Neural cell (in vitro differentiated cells): ENCODE data around the gene RPP38. TPM values are rescaled to one million over a fixed set of nuclear protein-coding genes. Genes with fewer than 3 reads are reported as not detected.

Experiments used
- H2AFZ ChIP-seq: fragments of 200-600, 300-800 bp; sonication (generic), shearing (Covaris generic); 2 replicates; pipeline ENCODE4 v1.6.0; 2014; ENCODE audit warnings: low read depth, mild to moderate bottlenecking, antibody characterized with exemption, low read length, moderate library complexity
- H3F3A ChIP-seq: fragments of 200-600 bp; shearing (Covaris generic); 2 replicates; pipeline ENCODE4 v1.6.1; 2016; ENCODE audit warnings: mild to moderate bottlenecking, moderate library complexity, mixed read lengths, antibody characterized with exemption, low read length; ENCODE audit not compliant: insufficient read depth, poor library complexity, severe bottlenecking
- H3K27ac ChIP-seq: fragments of 200-600, 300-800 bp; sonication (generic), shearing (Covaris generic); 2 replicates; pipeline ENCODE4 v1.5.1; 2014; ENCODE audit warnings: mild to moderate bottlenecking, low read length, moderate library complexity
- H3K27me3 ChIP-seq: fragments of 300-800, 200-600 bp; sonication (generic), shearing (Covaris generic); 2 replicates; pipeline ENCODE4 v1.6.0; 2014; ENCODE audit warnings: mild to moderate bottlenecking, low read depth, low read length, moderate library complexity; ENCODE audit not compliant: insufficient read depth
- H3K36me3 ChIP-seq: fragments of 300-800, 200-600 bp; sonication (generic), shearing (Covaris generic); 2 replicates; pipeline ENCODE4 v1.5.1; 2014; ENCODE audit warnings: mild to moderate bottlenecking, antibody characterized with exemption, low read length, moderate library complexity; ENCODE audit not compliant: insufficient read depth
- H3K4me2 ChIP-seq: fragments of 300-800, 200-600 bp; sonication (generic), shearing (Covaris generic); 2 replicates; pipeline ENCODE4 v1.6.0; 2014; ENCODE audit warnings: mild to moderate bottlenecking, low read length
- H3K4me3 ChIP-seq: fragments of 300-800, 200-600 bp; sonication (generic), shearing (Covaris generic); 2 replicates; pipeline ENCODE4 v1.5.1; 2014; ENCODE audit warnings: mild to moderate bottlenecking, low read length, moderate library complexity
- H3K79me2 ChIP-seq: fragments of 200-600 bp; shearing (Covaris generic); replicated peaks from 2 replicates; pipeline ENCODE4 v1.6.0; 2014; ENCODE audit warnings: mild to moderate bottlenecking, low read length, moderate library complexity; ENCODE audit not compliant: insufficient read depth
- H3K9ac ChIP-seq: fragments of 300-800, 200-600 bp; sonication (generic), shearing (Covaris generic); 2 replicates; pipeline ENCODE4 v1.6.1; 2016; ENCODE audit warnings: mild to moderate bottlenecking, low read length, mixed read lengths
- H3K9me2 ChIP-seq: fragments of 200-600 bp; shearing (Covaris generic); 2 replicates; pipeline ENCODE4 v1.6.1; 2016; ENCODE audit warnings: mild to moderate bottlenecking, low read length, mixed read lengths; ENCODE audit not compliant: insufficient read depth
- H3K9me3 ChIP-seq: fragments of 200-600, 300-800 bp; sonication (generic), shearing (Covaris generic); 2 replicates; pipeline ENCODE4 v1.6.1; 2016; ENCODE audit warnings: mild to moderate bottlenecking, mixed run types, low read length, moderate library complexity, mixed read lengths
- H4K20me1 ChIP-seq: fragments of 200-600 bp; shearing (Covaris generic); 2 replicates; pipeline ENCODE4 v1.6.1; 2016; ENCODE audit warnings: mild to moderate bottlenecking, mixed run types; ENCODE audit not compliant: insufficient read depth
- EP300 ChIP-seq: fragments of 450-650 bp; conservative IDR thresholded peaks from 2 replicates; pipeline ENCODE4 v1.6.1; 2014; ENCODE audit warnings: antibody characterized with exemption, mild to moderate bottlenecking, moderate library complexity; ENCODE audit not compliant: poor library complexity, severe bottlenecking
- EZH2 ChIP-seq: fragments of 200-600, 300-800 bp; shearing (Covaris generic), sonication (generic); IDR thresholded peaks from 2 replicates; pipeline ENCODE4 v1.6.1; 2014; ENCODE audit warnings: antibody characterized with exemption, low read length, borderline replicate concordance, mild to moderate bottlenecking; ENCODE audit not compliant: insufficient read depth, poor library complexity, severe bottlenecking
- MXI1 ChIP-seq: fragments of 450-650 bp; conservative IDR thresholded peaks from 2 replicates; pipeline ENCODE4 v1.6.1; 2014; ENCODE audit warnings: antibody characterized with exemption, mild to moderate bottlenecking; ENCODE audit not compliant: poor library complexity, severe bottlenecking
- POLR2AphosphoS5 ChIP-seq: IDR thresholded peaks from 2 replicates; pipeline ENCODE4 v1.6.1; 2012
- RAD21 ChIP-seq: fragments of 450-650 bp; conservative IDR thresholded peaks from 2 replicates; pipeline ENCODE4 v1.6.1; 2014; ENCODE audit warnings: antibody characterized with exemption, mild to moderate bottlenecking, moderate library complexity
- SMC3 ChIP-seq: fragments of 450-650 bp; conservative IDR thresholded peaks from 2 replicates; pipeline ENCODE4 v1.6.1; 2014; ENCODE audit warnings: antibody characterized with exemption, mild to moderate bottlenecking, moderate library complexity; ENCODE audit not compliant: poor library complexity
- TAF1 ChIP-seq: IDR thresholded peaks from 2 replicates; pipeline ENCODE4 v1.6.1; 2012; ENCODE audit warnings: low read depth
- polyA plus RNA-seq: library from polyadenylated mRNA; depleted of rRNA; stranded (reverse); fragments of >200 nt; gene quantifications from 2 replicates; pipeline ENCODE4 v1.2.3, GENCODE V29; 2014
- TF ChIP-seq, protein P1 (sequence below): fragments of 450-650 bp; IDR thresholded peaks from 2 replicates; pipeline ENCODE4 v1.5.1; 2014; ENCODE audit warnings: antibody characterized with exemption, mild to moderate bottlenecking, moderate library complexity; ENCODE audit not compliant: poor library complexity, severe bottlenecking
- TF ChIP-seq, protein P2 (sequence below): IDR thresholded peaks from 2 replicates; pipeline ENCODE4 v1.6.1; 2012; ENCODE audit warnings: borderline replicate concordance

The RPP38 gene
- polyA plus RNA-seq, 1 donor from 2014 or later: 9.8 TPM

DNA sequence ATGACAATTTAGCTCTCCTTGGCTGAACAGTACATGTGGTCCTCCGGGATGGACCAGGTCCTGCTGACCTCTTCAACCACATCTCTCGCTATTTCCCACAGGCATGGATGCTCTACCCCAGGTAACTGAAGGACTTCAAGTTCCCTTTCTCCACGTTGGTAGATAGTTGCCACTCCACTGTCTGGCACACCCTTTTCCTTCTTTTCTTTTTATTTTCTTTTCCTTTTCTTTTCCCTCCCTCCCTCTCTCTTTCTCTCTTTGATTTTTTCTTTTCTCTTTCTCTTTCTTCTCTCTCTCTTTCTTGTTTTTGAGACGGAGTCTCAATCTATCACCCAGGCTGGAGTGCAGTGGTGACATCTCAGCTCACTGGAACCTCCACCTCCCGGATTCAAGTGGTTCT is 5.7 kb upstream of the RPP38 start:
- no peaks in the 10 kb centered on the region for H3K36me3 ChIP-seq
- no peaks in the 10 kb centered on the region for H3K9me3 ChIP-seq
- TF ChIP-seq, protein P1, sequence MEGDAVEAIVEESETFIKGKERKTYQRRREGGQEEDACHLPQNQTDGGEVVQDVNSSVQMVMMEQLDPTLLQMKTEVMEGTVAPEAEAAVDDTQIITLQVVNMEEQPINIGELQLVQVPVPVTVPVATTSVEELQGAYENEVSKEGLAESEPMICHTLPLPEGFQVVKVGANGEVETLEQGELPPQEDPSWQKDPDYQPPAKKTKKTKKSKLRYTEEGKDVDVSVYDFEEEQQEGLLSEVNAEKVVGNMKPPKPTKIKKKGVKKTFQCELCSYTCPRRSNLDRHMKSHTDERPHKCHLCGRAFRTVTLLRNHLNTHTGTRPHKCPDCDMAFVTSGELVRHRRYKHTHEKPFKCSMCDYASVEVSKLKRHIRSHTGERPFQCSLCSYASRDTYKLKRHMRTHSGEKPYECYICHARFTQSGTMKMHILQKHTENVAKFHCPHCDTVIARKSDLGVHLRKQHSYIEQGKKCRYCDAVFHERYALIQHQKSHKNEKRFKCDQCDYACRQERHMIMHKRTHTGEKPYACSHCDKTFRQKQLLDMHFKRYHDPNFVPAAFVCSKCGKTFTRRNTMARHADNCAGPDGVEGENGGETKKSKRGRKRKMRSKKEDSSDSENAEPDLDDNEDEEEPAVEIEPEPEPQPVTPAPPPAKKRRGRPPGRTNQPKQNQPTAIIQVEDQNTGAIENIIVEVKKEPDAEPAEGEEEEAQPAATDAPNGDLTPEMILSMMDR: no peak
- TF ChIP-seq SMC3: no peak
- TF ChIP-seq POLR2AphosphoS5: no peak
- no peak for TF ChIP-seq RAD21
- TF ChIP-seq MXI1: no peak
- TF ChIP-seq, protein P2, sequence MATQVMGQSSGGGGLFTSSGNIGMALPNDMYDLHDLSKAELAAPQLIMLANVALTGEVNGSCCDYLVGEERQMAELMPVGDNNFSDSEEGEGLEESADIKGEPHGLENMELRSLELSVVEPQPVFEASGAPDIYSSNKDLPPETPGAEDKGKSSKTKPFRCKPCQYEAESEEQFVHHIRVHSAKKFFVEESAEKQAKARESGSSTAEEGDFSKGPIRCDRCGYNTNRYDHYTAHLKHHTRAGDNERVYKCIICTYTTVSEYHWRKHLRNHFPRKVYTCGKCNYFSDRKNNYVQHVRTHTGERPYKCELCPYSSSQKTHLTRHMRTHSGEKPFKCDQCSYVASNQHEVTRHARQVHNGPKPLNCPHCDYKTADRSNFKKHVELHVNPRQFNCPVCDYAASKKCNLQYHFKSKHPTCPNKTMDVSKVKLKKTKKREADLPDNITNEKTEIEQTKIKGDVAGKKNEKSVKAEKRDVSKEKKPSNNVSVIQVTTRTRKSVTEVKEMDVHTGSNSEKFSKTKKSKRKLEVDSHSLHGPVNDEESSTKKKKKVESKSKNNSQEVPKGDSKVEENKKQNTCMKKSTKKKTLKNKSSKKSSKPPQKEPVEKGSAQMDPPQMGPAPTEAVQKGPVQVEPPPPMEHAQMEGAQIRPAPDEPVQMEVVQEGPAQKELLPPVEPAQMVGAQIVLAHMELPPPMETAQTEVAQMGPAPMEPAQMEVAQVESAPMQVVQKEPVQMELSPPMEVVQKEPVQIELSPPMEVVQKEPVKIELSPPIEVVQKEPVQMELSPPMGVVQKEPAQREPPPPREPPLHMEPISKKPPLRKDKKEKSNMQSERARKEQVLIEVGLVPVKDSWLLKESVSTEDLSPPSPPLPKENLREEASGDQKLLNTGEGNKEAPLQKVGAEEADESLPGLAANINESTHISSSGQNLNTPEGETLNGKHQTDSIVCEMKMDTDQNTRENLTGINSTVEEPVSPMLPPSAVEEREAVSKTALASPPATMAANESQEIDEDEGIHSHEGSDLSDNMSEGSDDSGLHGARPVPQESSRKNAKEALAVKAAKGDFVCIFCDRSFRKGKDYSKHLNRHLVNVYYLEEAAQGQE: no peak
- no peak for TF ChIP-seq EP300
- H3K79me2 ChIP-seq: no peaks in the 10 kb centered on the region
- no peak overlapping the region for H2AFZ ChIP-seq
- no peaks in the 10 kb centered on the region for H3K9me2 ChIP-seq
- H3K27ac ChIP-seq: no peak overlapping the region
- H3K4me2 ChIP-seq: no peak overlapping the region
- no peaks in the 10 kb centered on the region for H4K20me1 ChIP-seq
- no peak overlapping the region for H3K9ac ChIP-seq
- H3F3A ChIP-seq: no peaks in the 10 kb centered on the region
- H3K4me3 ChIP-seq: no peak overlapping the region
- H3K27me3 ChIP-seq: no peaks in the 10 kb centered on the region

- H3K9me2 ChIP-seq: no peaks in the 10 kb centered on the region
- no peak overlapping the region for H3K9ac ChIP-seq
- H3K27ac ChIP-seq: no peak overlapping the region
- no peaks in the 10 kb centered on the region for H3F3A ChIP-seq
- H3K36me3 ChIP-seq: no peaks in the 10 kb centered on the region
- H3K4me2 ChIP-seq: no peak overlapping the region
- H2AFZ ChIP-seq: no peak overlapping the region
- no peaks in the 10 kb centered on the region for H3K79me2 ChIP-seq
- no peaks in the 10 kb centered on the region for H4K20me1 ChIP-seq
- H3K27me3 ChIP-seq: no peaks in the 10 kb centered on the region
- TF ChIP-seq EP300 (no peak), TAF1 (no peak), SMC3 (no peak), RAD21 (no peak), EZH2 (no peak), MXI1 (no peak), POLR2AphosphoS5 (no peak)
- TF ChIP-seq, protein P2: no peak
- TF ChIP-seq, protein P1: no peak
- H3K4me3 ChIP-seq: no peak overlapping the region
- no peaks in the 10 kb centered on the region for H3K9me3 ChIP-seq
Measured at GRCh38 chr10:15092855-15093408, 4.2 kb upstream of the RPP38 start.
